ENCODE results near the gene NBAS. TPM values are rescaled to one million over a fixed set of nuclear protein-coding genes. Genes with fewer than 3 reads are reported as not detected.

NBAS gene
- total RNA-seq, 1 experiment from 2014 or later = 36.3 TPM

- Histone ChIP-seq H3K4me1 (ENCODE audit: control insufficient read depth, insufficient read depth, low read length) (no peaks in the 10 kb centered on the region), H3K27me3 (ENCODE audit: control insufficient read depth, insufficient read depth, low read length) (no peaks in the 10 kb centered on the region), H3K36me3 (ENCODE audit: control insufficient read depth, insufficient read depth, low read length) (no peaks in the 10 kb centered on the region), H3K27ac (ENCODE audit: low read length) (no peak overlapping the region), H3K4me3 (ENCODE audit: low read depth in 2 of 2, low read length in 2 of 2) (no peak overlapping the region), H3K9me3 (ENCODE audit: control insufficient read depth, insufficient read depth, low read depth, low read length) (no peaks in the 10 kb centered on the region)
- in situ Hi-C loops (cut with HindIII; ENCODE audit: low pct_unique_long_range_greater_than_20kb, low sequenced_read_pairs) = no loop called here
- ATAC-seq (no peak), DNase-seq (ENCODE audit: low read depth, low spot score) (no peak)
- ChIA-PET POLR2A (no interaction called here), CTCF (no interaction called here)
- intact Hi-C loops (cut with micrococcal nuclease; ENCODE audit: unreplicated experiment) = no loop called here
- TF ChIP-seq SIN3A (IDR thresholded peaks at IDR 0.05; ENCODE audit: borderline replicate concordance, insufficient read depth, low read depth, low read length) (no peak), CTCF (IDR thresholded peaks at IDR 0.05) (no peak), POLR2AphosphoS5 (IDR thresholded peaks at IDR 0.05; ENCODE audit: low read depth, low read length) (no peak), TCF7L2 (IDR thresholded peaks at IDR 0.05; ENCODE audit: low read depth, low read length) (no peak)
- no TSS peak for BruUV-seq (replicated peaks)
Measured at GRCh38 chr2:15127301-15127700, 433.8 kb downstream of the NBAS start.

- CTCF ChIA-PET = no interaction called here
- ATAC-seq (no peak), DNase-seq (ENCODE audit: low read depth, low spot score) (no peak)
- in situ Hi-C loops (cut with HindIII; ENCODE audit: low pct_unique_long_range_greater_than_20kb, low sequenced_read_pairs) (no loop called here), intact Hi-C loops (cut with micrococcal nuclease; ENCODE audit: unreplicated experiment) (no loop called here)
- no TSS peak for BruUV-seq (replicated peaks)
- POLR2A ChIA-PET = no interaction called here
- no peaks in the 10 kb centered on the region for H3K27me3 ChIP-seq (ENCODE audit: control insufficient read depth, insufficient read depth, low read length)
- TF ChIP-seq SIN3A (IDR thresholded peaks at IDR 0.05; ENCODE audit: borderline replicate concordance, insufficient read depth, low read depth, low read length) (no peak), CTCF (IDR thresholded peaks at IDR 0.05) (no peak), POLR2AphosphoS5 (IDR thresholded peaks at IDR 0.05; ENCODE audit: low read depth, low read length) (no peak), TCF7L2 (IDR thresholded peaks at IDR 0.05; ENCODE audit: low read depth, low read length) (no peak), REST (IDR thresholded peaks at IDR 0.05; ENCODE audit: insufficient read depth in 1 of 2, low read depth in 2 of 2, low read length in 1 of 2) (no peak)
- H3K27ac ChIP-seq (ENCODE audit: low read length) = no peak overlapping the region
- no peak overlapping the region for H3K4me3 ChIP-seq (ENCODE audit: low read depth in 2 of 2, low read length in 2 of 2)
- no peaks in the 10 kb centered on the region for H3K9me3 ChIP-seq (ENCODE audit: control insufficient read depth, insufficient read depth, low read depth, low read length)
- no peaks in the 10 kb centered on the region for H3K36me3 ChIP-seq (ENCODE audit: control insufficient read depth, insufficient read depth, low read length)
- H3K4me1 ChIP-seq (ENCODE audit: control insufficient read depth, insufficient read depth, low read length) = no peaks in the 10 kb centered on the region
Measured at GRCh38 chr2:15126373-15126772, 434.8 kb downstream of the NBAS start.

Measured in Panc1 (cell line).